Breast epithelium (tissue), 4 donors: Measurements from ENCODE around the gene FERMT3. TPM values are rescaled to one million over a fixed set of nuclear protein-coding genes. Genes with fewer than 3 reads are reported as not detected.

ENCODE experiments used
- DNase-seq, 2 donors: peaks; one replicate each; pipeline ENCODE4 v3.0.0-alpha.2; 2019; ENCODE audit warnings: low spot score in 2 of 2
- H3K27ac ChIP-seq, 2 donors: fragments of 200-600 bp; sonication (generic) in 1 of 2; one replicate each; pipeline ENCODE4 v1.5.1; 2016 to 2019; ENCODE audit warnings: mild to moderate bottlenecking in 1 of 2
- H3K27me3 ChIP-seq, 2 donors: fragments of 200-600 bp; sonication (generic) in 1 of 2; one replicate each; pipeline versions ENCODE4 v1.5.1 to v1.6.0; 2017 to 2019; ENCODE audit warnings: control low read depth in 1 of 2, mild to moderate bottlenecking in 1 of 2
- H3K36me3 ChIP-seq: fragments of 200-600 bp; one replicate; pipeline ENCODE4 v1.5.1; 2019
- H3K4me1 ChIP-seq, 2 donors: fragments of 200-600 bp; sonication (generic); one replicate each; pipeline ENCODE4 v1.5.1; 2016 to 2019; ENCODE audit warnings: control low read depth in 1 of 2
- H3K4me3 ChIP-seq, 3 donors: fragments of 200-600 bp; sonication (generic); 1 replicate in 2 of 3; 2 replicates in 1 of 3; pipeline ENCODE4 v1.5.1; 2016 to 2019; ENCODE audit warnings: mild to moderate bottlenecking in 3 of 3, moderate library complexity in 2 of 3
- H3K9me3 ChIP-seq, 2 donors: fragments of 200-600 bp; sonication (generic) in 1 of 2; one replicate each; pipeline ENCODE4 v1.5.1; 2016 to 2019; ENCODE audit warnings: control low read depth in 1 of 2
- POLR2A ChIP-seq: fragments of 450-650 bp; IDR thresholded peaks from one replicate; pipeline ENCODE4 v1.6.1; 2016; ENCODE audit warnings: antibody characterized with exemption, mild to moderate bottlenecking, moderate library complexity
- POLR2AphosphoS5 ChIP-seq, 3 donors: sonication (generic); formaldehyde crosslinking; IDR thresholded peaks; one replicate each; pipeline ENCODE4 v1.6.1; 2017; ENCODE audit warnings: antibody characterized with exemption in 3 of 3
- intact Hi-C: fragments of 100-400 bp; cut with DNase I; formaldehyde crosslinking; loops from one replicate; pipeline ENCODE4 v1.15.1; 2023; ENCODE audit warnings: low total_unique reads
- total RNA-seq, 3 donors: library from RNA; depleted of rRNA; stranded (reverse); fragments of >200 nt; gene quantifications; one replicate each; pipeline ENCODE4 v1.1.0, GENCODE V29; 2016
- TF ChIP-seq, protein P1 (sequence below), 3 donors: fragments of 450-650 bp; IDR thresholded peaks; one replicate each; pipeline ENCODE4 v1.5.1; 2016 to 2017; ENCODE audit warnings: antibody characterized with exemption in 3 of 3, mild to moderate bottlenecking in 3 of 3, moderate library complexity in 3 of 3

Gene FERMT3
- total RNA-seq, 3 donors from 2014 or later = 14.0 to 42.2 (median 17.4) TPM

DNA sequence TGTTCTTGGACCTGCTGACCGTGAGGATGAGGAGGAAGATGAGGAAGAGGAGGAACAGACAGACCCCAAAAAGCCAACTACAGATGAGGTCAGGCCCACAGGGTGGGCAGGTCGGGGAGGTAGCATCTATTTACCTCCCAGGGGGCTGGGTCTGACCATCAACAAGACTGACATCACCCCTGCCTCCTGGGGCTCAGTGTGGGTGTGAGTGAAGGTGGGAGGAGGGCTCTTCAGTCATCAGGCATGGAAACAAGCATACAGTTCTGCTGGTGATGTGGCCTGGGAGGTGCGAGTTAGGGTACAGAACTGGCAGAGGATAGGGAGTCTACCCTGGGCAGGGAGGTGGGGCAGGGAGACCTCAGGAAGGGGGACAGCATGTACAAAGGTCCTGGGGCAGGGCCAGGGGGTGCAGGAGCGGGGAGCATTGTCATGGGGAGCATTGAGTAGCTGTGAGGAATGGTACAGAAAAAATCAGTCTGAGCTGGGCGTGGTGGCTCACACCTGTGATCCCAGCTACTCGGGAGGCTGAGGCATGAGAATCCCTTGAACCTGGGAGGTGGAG is 53.7 kb downstream of the FERMT3 start:
- Histone ChIP-seq H3K9me3 (no peaks in the 10 kb centered on the region), H3K36me3 (no peaks in the 10 kb centered on the region), H3K27ac (no peak overlapping the region), H3K4me1 (no peaks in the 10 kb centered on the region), H3K27me3 (no peaks in the 10 kb centered on the region), H3K4me3 (no peak overlapping the region)
- no peak for TF ChIP-seq POLR2AphosphoS5 (IDR thresholded peaks at IDR 0.05)
- TF ChIP-seq, protein P1, sequence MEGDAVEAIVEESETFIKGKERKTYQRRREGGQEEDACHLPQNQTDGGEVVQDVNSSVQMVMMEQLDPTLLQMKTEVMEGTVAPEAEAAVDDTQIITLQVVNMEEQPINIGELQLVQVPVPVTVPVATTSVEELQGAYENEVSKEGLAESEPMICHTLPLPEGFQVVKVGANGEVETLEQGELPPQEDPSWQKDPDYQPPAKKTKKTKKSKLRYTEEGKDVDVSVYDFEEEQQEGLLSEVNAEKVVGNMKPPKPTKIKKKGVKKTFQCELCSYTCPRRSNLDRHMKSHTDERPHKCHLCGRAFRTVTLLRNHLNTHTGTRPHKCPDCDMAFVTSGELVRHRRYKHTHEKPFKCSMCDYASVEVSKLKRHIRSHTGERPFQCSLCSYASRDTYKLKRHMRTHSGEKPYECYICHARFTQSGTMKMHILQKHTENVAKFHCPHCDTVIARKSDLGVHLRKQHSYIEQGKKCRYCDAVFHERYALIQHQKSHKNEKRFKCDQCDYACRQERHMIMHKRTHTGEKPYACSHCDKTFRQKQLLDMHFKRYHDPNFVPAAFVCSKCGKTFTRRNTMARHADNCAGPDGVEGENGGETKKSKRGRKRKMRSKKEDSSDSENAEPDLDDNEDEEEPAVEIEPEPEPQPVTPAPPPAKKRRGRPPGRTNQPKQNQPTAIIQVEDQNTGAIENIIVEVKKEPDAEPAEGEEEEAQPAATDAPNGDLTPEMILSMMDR (IDR thresholded peaks at IDR 0.05) = no peak
- no peak for TF ChIP-seq POLR2A
- no peak for DNase-seq
- intact Hi-C loops = no loop called here

DNA sequence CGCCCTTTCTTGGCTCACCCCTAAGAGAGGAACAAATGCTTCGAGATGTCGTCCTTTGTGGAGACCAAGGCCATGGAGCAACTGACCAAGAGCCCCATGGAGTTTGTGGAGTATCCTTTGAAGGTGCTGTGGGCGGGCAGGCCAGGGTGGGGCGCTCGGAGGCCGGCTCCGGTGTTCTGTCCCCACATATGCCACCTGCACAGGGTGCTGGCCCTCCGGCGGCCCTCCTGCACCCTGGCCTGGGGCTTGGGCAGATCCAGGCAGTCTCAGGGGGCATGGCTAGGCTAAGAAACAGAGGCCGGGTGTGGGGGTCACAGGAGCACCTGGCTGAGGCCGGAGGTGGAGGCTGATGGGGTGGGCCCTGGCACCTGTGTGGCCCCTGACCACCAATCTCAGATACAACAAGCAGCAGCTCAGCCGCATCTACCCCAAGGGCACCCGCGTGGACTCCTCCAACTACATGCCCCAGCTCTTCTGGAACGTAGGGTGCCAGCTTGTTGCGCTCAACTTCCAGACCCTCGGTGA is 55.1 kb downstream of the FERMT3 start:
- Histone ChIP-seq H3K9me3 (no peaks in the 10 kb centered on the region), H3K27me3 (no peaks in the 10 kb centered on the region), H3K36me3 (no peaks in the 10 kb centered on the region), H3K27ac (no peak overlapping the region), H3K4me1 (no peaks in the 10 kb centered on the region), H3K4me3 (no peak overlapping the region)
- TF ChIP-seq POLR2A (no peak), POLR2AphosphoS5 (IDR thresholded peaks at IDR 0.05) (no peak)
- TF ChIP-seq, protein P1 (IDR thresholded peaks at IDR 0.05) = no peak
- intact Hi-C loops = no loop called here
- no peak for DNase-seq

DNA sequence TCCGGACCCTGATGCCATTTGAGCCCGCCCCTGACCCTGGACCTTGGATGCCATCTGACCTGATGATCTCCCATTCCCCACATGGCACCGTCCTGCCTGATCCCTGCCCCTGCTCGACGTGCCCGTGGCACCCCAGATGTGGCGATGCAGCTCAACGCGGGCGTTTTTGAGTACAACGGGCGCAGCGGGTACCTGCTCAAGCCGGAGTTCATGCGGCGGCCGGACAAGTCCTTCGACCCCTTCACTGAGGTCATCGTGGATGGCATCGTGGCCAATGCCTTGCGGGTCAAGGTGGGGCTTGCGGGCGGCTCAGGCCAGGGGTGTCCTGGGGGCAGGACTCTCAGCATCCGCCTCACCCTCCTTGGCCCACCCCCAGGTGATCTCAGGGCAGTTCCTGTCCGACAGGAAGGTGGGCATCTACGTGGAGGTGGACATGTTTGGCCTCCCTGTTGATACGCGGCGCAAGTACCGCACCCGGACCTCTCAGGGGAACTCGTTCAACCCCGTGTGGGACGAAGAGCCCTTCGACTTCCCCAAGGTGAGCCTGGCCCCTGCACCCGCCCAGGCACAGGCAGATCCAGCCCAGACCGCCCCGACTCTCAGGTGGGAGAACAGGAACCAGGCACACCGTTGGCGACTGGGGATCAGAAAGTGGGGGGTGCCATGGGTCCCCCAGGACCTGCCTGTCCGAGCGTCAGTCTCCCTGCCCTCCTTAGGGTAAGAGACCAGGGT is 55.9 kb downstream of the FERMT3 start:
- peaks cover 0 to 5% of the 10 kb centered on the region in 2 donors for H3K4me1 ChIP-seq
- intact Hi-C loops = no loop called here
- DNase-seq = no peak
- no peaks in the 10 kb centered on the region for H3K36me3 ChIP-seq
- H3K27ac ChIP-seq = no peak overlapping the region
- no peak for TF ChIP-seq POLR2AphosphoS5 (IDR thresholded peaks at IDR 0.05)
- no peak for TF ChIP-seq POLR2A
- no peak overlapping the region for H3K4me3 ChIP-seq
- H3K27me3 ChIP-seq = no peaks in the 10 kb centered on the region
- no peaks in the 10 kb centered on the region for H3K9me3 ChIP-seq

DNA sequence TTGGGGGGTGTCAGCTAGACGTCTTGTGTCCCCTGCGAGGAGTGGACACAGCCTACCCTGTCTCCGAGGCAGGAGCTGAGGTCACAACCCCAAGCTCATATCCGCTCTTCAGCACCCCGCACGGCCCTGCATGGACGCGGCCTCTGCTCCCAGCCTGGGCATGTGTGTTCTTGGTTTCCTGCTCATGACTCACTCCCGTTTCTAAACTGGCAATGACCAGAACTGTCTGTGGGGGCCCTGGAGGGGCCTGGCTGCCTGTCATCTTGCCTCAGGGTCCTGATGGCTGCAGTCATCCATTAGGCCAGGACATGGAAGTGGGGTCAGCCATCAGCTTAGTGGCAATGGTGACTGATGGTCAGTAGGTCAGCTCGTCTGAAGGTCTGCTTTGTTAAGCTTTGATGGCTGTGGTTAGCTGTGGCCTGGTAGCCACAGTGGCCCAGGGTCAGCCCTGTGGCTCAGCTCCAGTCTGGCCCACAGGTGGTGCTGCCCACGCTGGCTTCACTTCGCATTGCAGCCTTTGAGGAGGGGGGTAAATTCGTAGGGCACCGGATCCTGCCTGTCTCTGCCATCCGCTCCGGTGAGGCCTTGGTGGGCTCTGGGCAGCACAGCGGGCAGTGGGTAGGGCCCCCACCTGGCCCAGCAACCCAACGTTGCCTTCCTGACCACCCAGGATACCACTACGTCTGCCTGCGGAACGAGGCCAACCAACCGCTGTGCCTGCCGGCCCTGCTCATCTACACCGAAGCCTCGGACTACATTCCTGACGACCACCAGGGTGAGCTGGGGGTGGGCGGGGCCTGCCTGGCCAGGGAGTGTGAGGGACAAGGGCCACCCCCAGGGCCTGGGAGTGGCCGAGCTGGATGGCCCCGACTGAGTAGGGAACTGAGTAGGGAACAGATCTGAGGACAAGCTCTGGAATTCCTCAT is 56.8 kb downstream of the FERMT3 start:
- intact Hi-C loops = no loop called here

DNA sequence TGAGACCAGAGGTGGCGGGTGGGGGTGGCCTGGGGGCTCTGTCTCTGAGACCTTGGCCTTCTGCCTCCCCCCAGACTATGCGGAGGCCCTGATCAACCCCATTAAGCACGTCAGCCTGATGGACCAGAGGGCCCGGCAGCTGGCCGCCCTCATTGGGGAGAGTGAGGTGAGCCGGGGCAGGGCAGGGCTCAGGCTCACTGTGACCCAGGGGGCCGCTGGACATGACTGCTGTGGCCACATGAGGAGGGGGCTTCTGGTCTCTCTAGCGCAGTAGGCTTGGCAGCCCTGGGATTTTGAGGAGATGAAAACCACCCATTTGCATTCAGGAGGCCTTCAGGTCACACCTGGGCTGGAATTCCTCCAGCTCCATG is 57.4 kb downstream of the FERMT3 start:
- no peak for DNase-seq
- Histone ChIP-seq H3K36me3 (no peaks in the 10 kb centered on the region), H3K4me1 (peaks cover 6 to 16% of the 10 kb centered on the region in 2 donors), H3K4me3 (no peak overlapping the region), H3K9me3 (no peaks in the 10 kb centered on the region), H3K27me3 (no peaks in the 10 kb centered on the region), H3K27ac (no peak overlapping the region)
- no peak for TF ChIP-seq POLR2A
- no peak for TF ChIP-seq POLR2AphosphoS5 (IDR thresholded peaks at IDR 0.05)
- TF ChIP-seq, protein P1 (IDR thresholded peaks at IDR 0.05) = no peak
- intact Hi-C loops = no loop called here

More for the DNA sequence above, 56.8 kb downstream of the FERMT3 start:
- Histone ChIP-seq H3K4me1 (peaks cover 1 to 10% of the 10 kb centered on the region in 2 donors), H3K27me3 (no peaks in the 10 kb centered on the region), H3K36me3 (no peaks in the 10 kb centered on the region), H3K27ac (no peak overlapping the region), H3K4me3 (no peak overlapping the region), H3K9me3 (no peaks in the 10 kb centered on the region)
- DNase-seq = no peak
- no peak for TF ChIP-seq POLR2AphosphoS5 (IDR thresholded peaks at IDR 0.05)
- TF ChIP-seq POLR2A = no peak
- TF ChIP-seq, protein P1 (IDR thresholded peaks at IDR 0.05) = no peak
